OCI-LY3 (cell line): Measurements from ENCODE around the gene PEA15.

ENCODE experiments used
- H2AFZ ChIP-seq: fragments of 200-600, 300-600 bp; shearing (Covaris generic); 2 replicates; pipeline ENCODE4 v1.6.0; 2014; ENCODE audit warnings: antibody characterized with exemption, low read depth, low read length
- H3K27ac ChIP-seq: fragments of 200-600, 300-600 bp; sonication (generic); 2 replicates; pipeline ENCODE4 v1.5.1; 2014; ENCODE audit warnings: mild to moderate bottlenecking, low read length, moderate library complexity, mixed read lengths
- H3K27me3 ChIP-seq: fragments of 200-600, 300-600 bp; sonication (generic); 2 replicates; pipeline ENCODE4 v1.6.1; 2014; ENCODE audit warnings: low read depth, low read length, mixed read lengths
- H3K36me3 ChIP-seq: fragments of 200-600, 300-600 bp; sonication (generic); replicated peaks from 2 replicates; pipeline ENCODE3; 2014; ENCODE audit warnings: low read depth, low read length, mixed read lengths
- H3K4me1 ChIP-seq: fragments of 300-600, 200-600 bp; sonication (generic); 2 replicates; pipeline ENCODE4 v1.6.1; 2014; ENCODE audit warnings: low read length, mixed read lengths
- H3K4me2 ChIP-seq: fragments of 200-600, 300-600 bp; sonication (generic); 2 replicates; pipeline ENCODE4 v1.6.1; 2014; ENCODE audit warnings: low read length, mixed read lengths
- H3K4me3 ChIP-seq: fragments of 300-600, 200-600 bp; sonication (generic); 2 replicates; pipeline ENCODE4 v1.5.1; 2014; ENCODE audit warnings: antibody characterized with exemption, mild to moderate bottlenecking, low read length, moderate library complexity
- H3K79me2 ChIP-seq: fragments of 300-600, 200-600 bp; shearing (Covaris generic); 2 replicates; pipeline ENCODE4 v1.6.1; 2014; ENCODE audit warnings: mild to moderate bottlenecking, low read length, mixed read lengths
- H3K9ac ChIP-seq: fragments of 300-600, 200-600 bp; shearing (Covaris generic); 2 replicates; pipeline ENCODE4 v1.6.0; 2014; ENCODE audit warnings: mild to moderate bottlenecking, low read length, moderate library complexity
- H3K9me3 ChIP-seq: fragments of 200-600, 300-600 bp; shearing (Covaris generic); 2 replicates; pipeline ENCODE4 v1.6.1; 2014; ENCODE audit warnings: low read length, mixed read lengths; ENCODE audit not compliant: insufficient read depth
- H4K20me1 ChIP-seq: fragments of 200-600, 300-600 bp; sonication (generic); 2 replicates; pipeline ENCODE4 v1.6.1; 2016; ENCODE audit warnings: low read length, mixed read lengths; ENCODE audit not compliant: insufficient read depth
- CTCF ChIP-seq: fragments of 200-600, 300-600 bp; sonication (generic); IDR thresholded peaks from 2 replicates; pipeline ENCODE4 v1.5.1; 2014; ENCODE audit warnings: antibody characterized with exemption, low read length, low read depth
- EZH2phosphoT487 ChIP-seq: fragments of 200-600 bp; shearing (Covaris generic); IDR thresholded peaks from 2 replicates; pipeline ENCODE4 v1.6.1; 2018; ENCODE audit warnings: antibody characterized with exemption, mixed run types, low read depth

PEA15 gene

GRCh38 chr1:160260406-160261382 lies 55.5 kb downstream of the PEA15 start:
- Histone ChIP-seq H4K20me1 (peaks cover 26% of the 10 kb centered on the region; the same call in 1 of the 2 replicates), H3K79me2 (peaks cover 65% of the 10 kb centered on the region), H3K4me2 (peak overlapping the region; percentile 89), H3K9ac (peak overlapping the region; percentile 94), H3K4me1 (peaks cover 31% of the 10 kb centered on the region), H3K9me3 (no peaks in the 10 kb centered on the region), H3K36me3 (peaks cover 21% of the 10 kb centered on the region), H3K27me3 (no peaks in the 10 kb centered on the region), H2AFZ (no peak overlapping the region), H3K27ac (peak overlapping the region; percentile 94), H3K4me3 (peak overlapping the region; percentile 91)
- TF ChIP-seq EZH2phosphoT487 (no peak), CTCF (no peak)

DNA sequence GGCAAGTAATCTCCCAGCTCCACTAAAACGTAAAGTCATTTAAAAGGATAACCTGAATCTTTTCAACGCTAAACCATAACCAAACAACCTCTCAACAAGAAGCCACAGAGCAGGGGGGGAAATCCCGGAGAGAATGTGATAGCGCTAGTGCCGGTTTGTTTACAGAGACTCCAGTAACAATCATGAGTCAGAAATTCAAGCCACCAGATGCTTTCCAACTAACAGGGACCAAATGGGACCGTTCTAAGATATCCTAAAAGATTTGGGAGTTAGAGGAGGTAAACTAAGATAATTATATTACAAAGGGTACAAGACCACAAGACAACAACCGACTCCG lies 56.3 kb downstream of the PEA15 start:
- H3K36me3 ChIP-seq, result peaks cover 19% of the 10 kb centered on the region
- H3K9me3 ChIP-seq, result no peaks in the 10 kb centered on the region
- TF ChIP-seq CTCF, result no peak
- TF ChIP-seq EZH2phosphoT487, result no peak
- H3K4me2 ChIP-seq, result peak overlapping the region; percentile 89
- H3K27me3 ChIP-seq, result no peaks in the 10 kb centered on the region
- H3K9ac ChIP-seq, result peak overlapping the region; percentile 94
- peaks cover 22% of the 10 kb centered on the region; the same call in 1 of the 2 replicates for H4K20me1 ChIP-seq
- H3K4me3 ChIP-seq, result peak overlapping the region; percentile 91
- peaks cover 31% of the 10 kb centered on the region for H3K4me1 ChIP-seq
- H3K27ac ChIP-seq, result peak overlapping the region; percentile 94
- no peak overlapping the region for H2AFZ ChIP-seq
- H3K79me2 ChIP-seq, result peaks cover 57% of the 10 kb centered on the region

DNA sequence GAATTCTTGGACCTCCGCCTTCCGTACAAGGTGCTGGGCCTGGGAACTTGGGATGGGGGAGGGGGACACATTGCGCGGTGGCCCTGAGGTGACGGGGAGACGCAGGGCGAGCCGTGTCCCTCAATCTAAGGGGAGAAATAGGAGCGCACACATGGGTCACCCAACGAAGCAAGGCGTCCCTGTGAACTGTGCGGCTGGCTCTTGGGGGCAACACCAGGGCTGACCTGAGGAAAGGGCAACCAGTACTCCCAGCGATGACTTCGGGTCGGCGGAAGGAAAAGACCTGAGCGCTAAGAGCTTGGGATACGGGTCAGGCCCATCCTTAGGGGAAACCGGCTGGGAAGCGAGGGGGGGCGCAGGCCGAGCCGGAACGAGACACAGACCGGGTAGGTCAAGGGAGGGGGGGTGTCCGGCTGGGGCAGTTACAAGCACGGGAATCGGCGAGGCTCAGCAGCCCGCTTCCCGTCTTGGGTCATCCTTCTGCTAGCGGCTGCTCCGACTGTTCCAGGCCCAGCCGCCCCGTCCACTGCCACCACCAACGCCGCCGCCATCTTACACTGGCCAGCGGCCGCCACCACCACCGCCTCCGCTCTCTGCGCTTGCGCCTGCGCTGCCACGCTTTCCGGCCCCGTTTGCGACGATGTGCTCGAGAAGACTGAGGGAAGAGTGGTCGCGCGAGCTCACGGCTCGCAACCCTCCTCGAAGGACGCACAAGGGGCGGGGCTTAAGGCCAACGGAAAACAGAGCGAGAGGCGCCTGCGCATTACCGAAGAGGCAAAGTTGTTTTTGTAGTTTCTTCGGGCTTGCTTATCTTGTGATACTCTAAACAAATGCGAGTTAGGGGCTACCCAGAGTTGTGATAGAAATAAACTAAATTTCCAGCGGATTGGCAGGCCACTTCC lies 57.0 kb downstream of the PEA15 start, which contains the start of gene DCAF8:
Gene DCAF8 (minus strand): TSS at position 657 of the 902 bp plus-strand sequence. CDS start 18,541 bp downstream, outside the sequence.
- H3K27me3 ChIP-seq, result no peaks in the 10 kb centered on the region
- peaks cover 16% of the 10 kb centered on the region; the same call in 1 of the 2 replicates for H4K20me1 ChIP-seq
- H3K27ac ChIP-seq, result peak within 1 kb of the TSS; percentile 94
- H3K36me3 ChIP-seq, result peaks cover 19% of the 10 kb centered on the region
- H3K79me2 ChIP-seq, result peaks cover 51% of the 10 kb centered on the region
- peak within 1 kb of the TSS; percentile 94 for H3K9ac ChIP-seq
- TF ChIP-seq EZH2phosphoT487 (no peak), CTCF (no peak)
- H2AFZ ChIP-seq, result peak within 1 kb of the TSS; percentile 64
- H3K4me3 ChIP-seq, result peak within 1 kb of the TSS; percentile 91
- peak within 1 kb of the TSS; percentile 89 for H3K4me2 ChIP-seq
- peaks cover 31% of the 10 kb centered on the region for H3K4me1 ChIP-seq
- H3K9me3 ChIP-seq, result no peaks in the 10 kb centered on the region
